AG10803 (cell line): ENCODE results near the gene ALK.

Experiments
- DNase-seq: peaks from one replicate; pipeline ENCODE4 v3.0.0; 2010; ENCODE audit warnings: low read depth
- H3K4me3 ChIP-seq: 2 replicates; pipeline ENCODE4 v1.5.1; 2011; ENCODE audit warnings: mild to moderate bottlenecking, low read length, control low read depth
- CTCF ChIP-seq: conservative IDR thresholded peaks from 2 replicates; pipeline ENCODE4 v1.5.1; 2011; ENCODE audit warnings: mild to moderate bottlenecking, low read length, control low read depth, inconsistent platforms

ALK gene

GRCh38 chr2:29663268-29663667 lies 258.1 kb downstream of the ALK start:
- DNase-seq: peak; percentile 71
- no peak overlapping the region for H3K4me3 ChIP-seq
- no peak for TF ChIP-seq CTCF

GRCh38 chr2:29662861-29663260 lies 258.5 kb downstream of the ALK start:
- no peak overlapping the region for H3K4me3 ChIP-seq
- TF ChIP-seq CTCF: no peak
- DNase-seq: peak; percentile 7

- no peak for DNase-seq
- no peak overlapping the region for H3K4me3 ChIP-seq
- TF ChIP-seq CTCF: no peak
Measured at GRCh38 chr2:29660201-29660600, 261.2 kb downstream of the ALK start.

- DNase-seq: no peak
- no peak overlapping the region for H3K4me3 ChIP-seq
- TF ChIP-seq CTCF: no peak
Measured at GRCh38 chr2:29659178-29659577, 262.2 kb downstream of the ALK start.

- no peak for DNase-seq
- H3K4me3 ChIP-seq: no peak overlapping the region
- TF ChIP-seq CTCF: no peak
Measured at GRCh38 chr2:29657674-29658073, 263.7 kb downstream of the ALK start.

GRCh38 chr2:29655391-29656086 lies 265.8 kb downstream of the ALK start:
- no peak for TF ChIP-seq CTCF
- DNase-seq: no peak
- H3K4me3 ChIP-seq: no peak overlapping the region

- H3K4me3 ChIP-seq: no peak overlapping the region
- TF ChIP-seq CTCF: no peak
- DNase-seq: no peak
Measured at GRCh38 chr2:29650631-29651097, 270.7 kb downstream of the ALK start.
